ENCODE measurements around the gene HHAT.

GRCh38 chr1:210496063-210496462 lies 167.4 kb downstream of the HHAT start:
- TF ChIP-seq POLR2AphosphoS5 (IDR thresholded peaks at IDR 0.05; ENCODE audit: insufficient read depth, low read depth, low read length) (no peak), EZH2 (IDR thresholded peaks at IDR 0.05; ENCODE audit: borderline replicate concordance, low read depth, low read length, severe bottlenecking) (no peak)
- TF ChIP-seq, protein P1, sequence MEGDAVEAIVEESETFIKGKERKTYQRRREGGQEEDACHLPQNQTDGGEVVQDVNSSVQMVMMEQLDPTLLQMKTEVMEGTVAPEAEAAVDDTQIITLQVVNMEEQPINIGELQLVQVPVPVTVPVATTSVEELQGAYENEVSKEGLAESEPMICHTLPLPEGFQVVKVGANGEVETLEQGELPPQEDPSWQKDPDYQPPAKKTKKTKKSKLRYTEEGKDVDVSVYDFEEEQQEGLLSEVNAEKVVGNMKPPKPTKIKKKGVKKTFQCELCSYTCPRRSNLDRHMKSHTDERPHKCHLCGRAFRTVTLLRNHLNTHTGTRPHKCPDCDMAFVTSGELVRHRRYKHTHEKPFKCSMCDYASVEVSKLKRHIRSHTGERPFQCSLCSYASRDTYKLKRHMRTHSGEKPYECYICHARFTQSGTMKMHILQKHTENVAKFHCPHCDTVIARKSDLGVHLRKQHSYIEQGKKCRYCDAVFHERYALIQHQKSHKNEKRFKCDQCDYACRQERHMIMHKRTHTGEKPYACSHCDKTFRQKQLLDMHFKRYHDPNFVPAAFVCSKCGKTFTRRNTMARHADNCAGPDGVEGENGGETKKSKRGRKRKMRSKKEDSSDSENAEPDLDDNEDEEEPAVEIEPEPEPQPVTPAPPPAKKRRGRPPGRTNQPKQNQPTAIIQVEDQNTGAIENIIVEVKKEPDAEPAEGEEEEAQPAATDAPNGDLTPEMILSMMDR (IDR thresholded peaks at IDR 0.05; ENCODE audit: extremely low read depth in 1 of 2, insufficient read depth in 1 of 2, low read depth in 1 of 2, low read length in 2 of 2), result no peak
